H1 (cell line): ENCODE data around the gene LTBP3. TPM values are rescaled to one million over a fixed set of nuclear protein-coding genes. Genes with fewer than 3 reads are reported as not detected.

Experiments used
- CTCF ChIA-PET: fragments of 300-600 bp; sonication (Branson Sonifier 250); formaldehyde crosslinking; loops from one replicate; lab custom pipeline; 2021; ENCODE audit not compliant: partially characterized antibody; lab: Charles Lee
- POLR2A ChIA-PET: fragments of 300-600 bp; sonication (Branson Sonifier 250); formaldehyde crosslinking; loops from one replicate; lab custom pipeline; 2021; ENCODE audit warnings: inconsistent platforms; ENCODE audit not compliant: partially characterized antibody; lab: Charles Lee
- DNase-seq, 2 experiments: peaks; one replicate each; pipeline versions ENCODE4 v3.0.0 to v3.0.0-alpha.2; 2010 to 2022; ENCODE audit warnings: low spot score in 2 of 2, low read depth in 1 of 2, mixed read lengths in 1 of 2
- FAIRE-seq: peaks from 2 replicates; lab custom pipeline; 2011; peaks lifted over from hg19 to GRCh38; lab: Jason Lieb, UNC
- H2AFZ ChIP-seq: 2 replicates; pipeline ENCODE4 v1.8.1; 2012; ENCODE audit warnings: low read length, inconsistent platforms
- H2AK5ac ChIP-seq: 2 replicates; pipeline ENCODE4 v1.6.1; 2013; ENCODE audit warnings: low read depth, low read length
- H2BK120ac ChIP-seq: replicated peaks from 2 replicates; pipeline ENCODE3; 2013; ENCODE audit warnings: low read depth, low read length, inconsistent platforms
- H2BK12ac ChIP-seq: 2 replicates; pipeline ENCODE4 v1.6.1; 2013; ENCODE audit warnings: low read depth, low read length
- H2BK15ac ChIP-seq: 2 replicates; pipeline ENCODE4 v1.6.1; 2013; ENCODE audit warnings: low read length
- H2BK20ac ChIP-seq: 2 replicates; pipeline ENCODE4 v1.6.1; 2013; ENCODE audit warnings: low read length
- H2BK5ac ChIP-seq: 2 replicates; pipeline ENCODE4 v1.6.1; 2013; ENCODE audit warnings: low read depth, low read length
- H3K14ac ChIP-seq: 2 replicates; pipeline ENCODE4 v1.6.1; 2013; ENCODE audit warnings: inconsistent platforms; ENCODE audit not compliant: insufficient read length
- H3K18ac ChIP-seq: 2 replicates; pipeline ENCODE4 v1.6.1; 2013; ENCODE audit warnings: low read length; ENCODE audit errors: extremely low read depth
- H3K23ac ChIP-seq: 2 replicates; pipeline ENCODE4 v1.6.1; 2013; ENCODE audit warnings: inconsistent platforms; ENCODE audit not compliant: insufficient read length
- H3K23me2 ChIP-seq: 2 replicates; pipeline ENCODE4 v1.6.1; 2013; ENCODE audit warnings: low read depth, low read length
- H3K27ac ChIP-seq: 2 replicates; pipeline ENCODE4 v1.6.1; 2011; ENCODE audit warnings: low read depth, low read length, inconsistent platforms
- H3K27me3 ChIP-seq, 4 experiments: replicated peaks in 1 of 4; 1 replicate in 1 of 4; 2 replicates in 3 of 4; pipeline versions ENCODE4 v1.6.1 to v1.8.1; 2011 to 2013; ENCODE audit warnings: low read length in 3 of 4, mild to moderate bottlenecking in 3 of 4, inconsistent platforms in 2 of 4, mixed read lengths in 2 of 4, moderate library complexity in 1 of 4; ENCODE audit not compliant: control insufficient read depth in 3 of 4, insufficient read depth in 3 of 4; ENCODE audit errors: extremely low read depth in 1 of 4
- H3K36me3 ChIP-seq, 4 experiments: 2 replicates each; pipeline versions ENCODE4 v1.6.1 to v1.8.1; 2011 to 2013; ENCODE audit warnings: mild to moderate bottlenecking in 4 of 4, low read length in 3 of 4, moderate library complexity in 2 of 4, control low read depth in 1 of 4, inconsistent platforms in 1 of 4; ENCODE audit not compliant: insufficient read depth in 4 of 4, control insufficient read depth in 2 of 4
- H3K4ac ChIP-seq: replicated peaks from 2 replicates; pipeline ENCODE3; 2013; ENCODE audit warnings: low read length, low read depth, mixed read lengths, inconsistent platforms; ENCODE audit not compliant: insufficient read length
- H3K4me1 ChIP-seq, 4 experiments: replicated peaks in 1 of 4; 1 replicate in 1 of 4; 2 replicates in 3 of 4; pipeline versions ENCODE4 v1.6.1 to v1.8.1; 2011 to 2013; ENCODE audit warnings: low read length in 3 of 4, inconsistent platforms in 2 of 4, mixed read lengths in 1 of 4; ENCODE audit not compliant: insufficient read depth in 4 of 4, control insufficient read depth in 3 of 4
- H3K4me2 ChIP-seq, 2 experiments: 2 replicates each; pipeline versions ENCODE4 v1.6.1 to v1.8.1; 2011 to 2013; ENCODE audit warnings: low read depth in 2 of 2, low read length in 2 of 2, control low read depth in 1 of 2, inconsistent platforms in 1 of 2, mild to moderate bottlenecking in 1 of 2; ENCODE audit not compliant: insufficient read depth in 1 of 2
- H3K4me3 ChIP-seq, 4 experiments: fragments of 200-600, 300-600 bp in 1 of 4; sonication (generic), shearing (Covaris generic), sonication (Bioruptor Twin) in 1 of 4; 2 replicates each; pipeline versions ENCODE4 v1.5.1 to v1.8.1; 2011 to 2016; ENCODE audit warnings: low read length in 4 of 4, low read depth in 3 of 4, control low read depth in 2 of 4, inconsistent platforms in 2 of 4, mild to moderate bottlenecking in 2 of 4, mixed read lengths in 1 of 4, moderate library complexity in 1 of 4; ENCODE audit not compliant: insufficient read depth in 2 of 4; ENCODE audit errors: extremely low read depth in 1 of 4
- H3K56ac ChIP-seq: replicated peaks from 2 replicates; pipeline ENCODE3; 2013; ENCODE audit warnings: low read depth, mild to moderate bottlenecking, mixed read lengths, low read length, inconsistent platforms; ENCODE audit not compliant: insufficient read length
- H3K79me1 ChIP-seq: 2 replicates; pipeline ENCODE4 v1.6.1; 2013; ENCODE audit warnings: low read depth, low read length, control low read depth
- H3K79me2 ChIP-seq, 2 experiments: 2 replicates each; pipeline versions ENCODE4 v1.6.1 to v1.8.1; 2012 to 2013; ENCODE audit warnings: low read length in 2 of 2, mild to moderate bottlenecking in 2 of 2, inconsistent platforms in 1 of 2; ENCODE audit not compliant: insufficient read depth in 2 of 2, control insufficient read depth in 1 of 2
- H3K9ac ChIP-seq, 4 experiments: replicated peaks in 1 of 4; 1 replicate in 1 of 4; 2 replicates in 3 of 4; pipeline versions ENCODE4 v1.6.1 to v1.8.1; 2011 to 2013; ENCODE audit warnings: low read depth in 3 of 4, low read length in 3 of 4, control low read depth in 2 of 4, mild to moderate bottlenecking in 2 of 4, moderate library complexity in 2 of 4, inconsistent platforms in 1 of 4; ENCODE audit errors: extremely low read depth in 1 of 4
- H3K9me3 ChIP-seq, 2 experiments: 2 replicates each; pipeline versions ENCODE4 v1.6.1 to v1.8.1; 2012 to 2013; ENCODE audit warnings: mild to moderate bottlenecking in 2 of 2, moderate library complexity in 2 of 2, control low read depth in 1 of 2, inconsistent platforms in 1 of 2, low read depth in 1 of 2, low read length in 1 of 2, mixed read lengths in 1 of 2; ENCODE audit not compliant: insufficient read depth in 2 of 2
- H4K20me1 ChIP-seq, 2 experiments: replicated peaks in 1 of 2; 2 replicates each; pipeline versions ENCODE3 to v1.8.1; 2011 to 2013; ENCODE audit warnings: inconsistent platforms in 2 of 2, low read length in 2 of 2, mild to moderate bottlenecking in 1 of 2; ENCODE audit not compliant: insufficient read depth in 2 of 2, control insufficient read depth in 1 of 2
- H4K5ac ChIP-seq: 2 replicates; pipeline ENCODE4 v1.6.1; 2013; ENCODE audit warnings: low read length, low read depth, mixed read lengths, inconsistent platforms; ENCODE audit not compliant: insufficient read length
- H4K8ac ChIP-seq: 2 replicates; pipeline ENCODE4 v1.8.0; 2013; ENCODE audit warnings: mild to moderate bottlenecking, moderate library complexity, low read length, inconsistent platforms; ENCODE audit not compliant: insufficient read depth; ENCODE audit errors: extremely low read depth
- H4K91ac ChIP-seq: replicated peaks from 2 replicates; pipeline ENCODE3; 2013; ENCODE audit warnings: low read length, mixed read lengths, inconsistent platforms; ENCODE audit not compliant: insufficient read length
- BACH1 ChIP-seq: IDR thresholded peaks from 2 replicates; pipeline ENCODE4 v1.6.1; 2012; ENCODE audit warnings: low read length, improper control_type of control experiment
- EP300 ChIP-seq, 2 experiments: IDR thresholded peaks; 1 replicate in 1 of 2; 2 replicates in 1 of 2; pipeline ENCODE4 v1.6.1; 2011 to 2012; ENCODE audit warnings: low read depth in 2 of 2, low read length in 2 of 2, mild to moderate bottlenecking in 2 of 2, borderline replicate concordance in 1 of 2, inconsistent platforms in 1 of 2, moderate library complexity in 1 of 2
- EZH2 ChIP-seq: fragments of 200-600 bp; sonication (generic); IDR thresholded peaks from 2 replicates; pipeline ENCODE4 v1.7.1; 2012; ENCODE audit warnings: low read depth, mild to moderate bottlenecking, moderate library complexity, low read length, inconsistent platforms; ENCODE audit not compliant: severe bottlenecking
- GTF2F1 ChIP-seq: IDR thresholded peaks from 2 replicates; pipeline ENCODE4 v1.6.1; 2012; ENCODE audit warnings: low read depth, low read length, improper control_type of control experiment, borderline replicate concordance
- HDAC2 ChIP-seq, 2 experiments: fragments of 300-600 bp in 1 of 2; sonication (generic) in 1 of 2; IDR thresholded peaks; 2 replicates each; pipeline ENCODE4 v1.6.1; 2011 to 2012; ENCODE audit warnings: low read depth in 2 of 2, low read length in 2 of 2, mild to moderate bottlenecking in 2 of 2, moderate library complexity in 2 of 2, borderline replicate concordance in 1 of 2, inconsistent platforms in 1 of 2
- MAX ChIP-seq: IDR thresholded peaks from 2 replicates; pipeline ENCODE4 v1.6.1; 2012; ENCODE audit warnings: inconsistent platforms
- POLR2A ChIP-seq, 2 experiments: IDR thresholded peaks; 1 replicate in 1 of 2; 2 replicates in 1 of 2; pipeline ENCODE4 v1.6.1; 2011; ENCODE audit warnings: low read depth in 2 of 2, low read length in 2 of 2, mild to moderate bottlenecking in 2 of 2; ENCODE audit errors: control extremely low read depth in 1 of 2
- SIN3A ChIP-seq, 2 experiments: IDR thresholded peaks in 1 of 2; conservative IDR thresholded peaks in 1 of 2; 2 replicates each; pipeline ENCODE4 v1.6.1; 2011 to 2012; ENCODE audit warnings: low read length in 2 of 2, improper control_type of control experiment in 1 of 2, low read depth in 1 of 2, mild to moderate bottlenecking in 1 of 2
- SUZ12 ChIP-seq: fragments of 200-600 bp; sonication (generic); IDR thresholded peaks from 2 replicates; pipeline ENCODE4 v1.6.1; 2012; ENCODE audit warnings: mild to moderate bottlenecking, inconsistent platforms, low read length, moderate library complexity, mixed read lengths
- TAF7 ChIP-seq: optimal IDR thresholded peaks from 2 replicates; pipeline ENCODE3; 2011; ENCODE audit warnings: low read depth, mild to moderate bottlenecking, inconsistent platforms, low read length, moderate library complexity, borderline replicate concordance
- WGBS, 2 experiments: shearing (Covaris generic) in 1 of 2; methylation state at CpG; one replicate each; pipeline versions ENCODE4 v1.1.6 to v1.1.7; 2013 to 2015; ENCODE audit warnings: low lambda C conversion rate in 2 of 2, mixed read lengths in 2 of 2, inconsistent platforms in 1 of 2, low coverage in 1 of 2, missing lambda C conversion rate in 1 of 2; ENCODE audit not compliant: insufficient replicate concordance in 2 of 2, insufficient coverage in 1 of 2, insufficient read length in 1 of 2; ENCODE audit errors: extremely low coverage in 1 of 2, missing lambda C conversion rate in 1 of 2; 5-methylcytosine and 5-hydroxymethylcytosine counted together
- polyA plus RNA-seq, 7 experiments: library from polyadenylated mRNA; depleted of rRNA in 3 of 7; stranded (reverse) in 5 of 7; unstranded in 2 of 7; fragments of >200 nt in 5 of 7; fragments of 200-250 nt in 2 of 7; gene quantifications; 1 replicate in 5 of 7; 2 replicates in 1 of 7; 4 replicates in 1 of 7; pipeline versions ENCODE4 v1.2.1 to v1.2.3, GENCODE V29; 2011 to 2013; ENCODE audit warnings: missing spikeins in 2 of 7, mixed read lengths in 2 of 7
- total RNA-seq: library from RNA; stranded (reverse); fragmentation: NEBNext Ultra II Directional; extraction: Animal tissue kit (Norgen Biotek cat#: 25700); gene quantifications from 2 replicates; pipeline ENCODE4 v1.2.1, GENCODE V29; 2021

The LTBP3 gene
- total and polyA plus RNA-seq, 2 of the 8 experiments (the other 6 are each of a cell fraction or from before 2014, with no cell fraction given): 12.8 to 17.8 TPM

- no peak overlapping the region for H2BK15ac ChIP-seq
- H2AFZ ChIP-seq: no peak overlapping the region
- H2BK12ac ChIP-seq: peak overlapping the region; percentile 27; the same call in 1 of the 2 replicates
- H3K79me2 ChIP-seq: no peaks in the 10 kb centered on the region
- H3K9ac ChIP-seq: no peak overlapping the region
- H2AK5ac ChIP-seq: no peak overlapping the region
- no peak overlapping the region for H3K18ac ChIP-seq
- no peak overlapping the region for H4K5ac ChIP-seq
- H4K91ac ChIP-seq: no peak overlapping the region
- ChIA-PET CTCF (interaction anchor here (0.6 to 10.5 kb wide), 10 partner anchors 9 to 232 kb away, joined by 3 to 284 read pairs (median 4); partner anchors contain the start of genes FAM89B, LTBP3 and ZNRD2), POLR2A (interaction anchor here (1.0 to 1.6 kb wide), 4 partner anchors 7 to 18 kb away, joined by 3 to 5 read pairs (median 4); no protein-coding TSS in a partner anchor)
- H3K27ac ChIP-seq: no peak overlapping the region
- no peak overlapping the region for H3K56ac ChIP-seq
- no peak for FAIRE-seq
- WGBS, 2 experiments: 45% methylated on average over 25 of the region's 52 CpGs; no CpG with 5 or more reads in 1 of the 2 experiments
- H3K36me3 ChIP-seq: no peaks in the 10 kb centered on the region
- H3K23ac ChIP-seq: no peak overlapping the region
- peaks cover 7% of the 10 kb centered on the region; the same call in 1 of the 2 replicates for H3K23me2 ChIP-seq
- H3K79me1 ChIP-seq: no peaks in the 10 kb centered on the region
- H2BK5ac ChIP-seq: no peak overlapping the region
- H2BK20ac ChIP-seq: no peak overlapping the region
- H3K14ac ChIP-seq: no peak overlapping the region
- peak in 1 of 2 experiments; percentile 72 for DNase-seq
- peak overlapping the region; percentile 57 to 93 for H3K4me2 ChIP-seq
- no peak overlapping the region for H2BK120ac ChIP-seq
- no peaks in the 10 kb centered on the region for H3K9me3 ChIP-seq
- no peak overlapping the region for H3K4ac ChIP-seq
- peaks cover 0 to 9% of the 10 kb centered on the region in 2 experiments for H4K20me1 ChIP-seq
- H3K27me3 ChIP-seq: peaks cover 4 to 46% (median 36%) of the 10 kb centered on the region in 4 experiments; a peak in 6 of 7 replicates
- peak overlapping the region; percentile 83; the same call in 1 of the 2 replicates for H4K8ac ChIP-seq
- H3K4me3 ChIP-seq: peak overlapping the region in 1 of 4 experiments; percentile 42; a peak in 2 of 8 replicates
- H3K4me1 ChIP-seq: peaks cover 0 to 11% (median 8%) of the 10 kb centered on the region in 4 experiments; a peak in 5 of 7 replicates
- TF ChIP-seq MAX: 0 out of 2 replicates have a peak, but pooled peaks have one; percentile 32
- TF ChIP-seq GTF2F1: no peak
- peak; percentile 56 for TF ChIP-seq BACH1
- TF ChIP-seq SUZ12: peak; percentile 6; the same call in 1 of the 2 replicates
- TF ChIP-seq SIN3A (conservative IDR thresholded peaks at IDR 0.05 in 1 of 2, IDR thresholded peaks at IDR 0.05 in 1 of 2; ENCODE audit: low read depth in 1 of 2, low read length in 2 of 2): no peak
- TF ChIP-seq EP300 (IDR thresholded peaks at IDR 0.05; ENCODE audit: borderline replicate concordance in 1 of 2, low read depth in 2 of 2, low read length in 2 of 2): no peak
- TF ChIP-seq TAF7: no peak
- no peak for TF ChIP-seq EZH2
- TF ChIP-seq HDAC2 (IDR thresholded peaks at IDR 0.05; ENCODE audit: borderline replicate concordance in 1 of 2, low read depth in 2 of 2, low read length in 2 of 2): 0 out of 4 replicates have a peak, but pooled peaks of 1 of the 2 experiments have one; percentile 20
- no peak for TF ChIP-seq POLR2A (IDR thresholded peaks at IDR 0.05; ENCODE audit: control extremely low read depth in 1 of 2, low read depth in 2 of 2, low read length in 2 of 2)
Measured at GRCh38 chr11:65547446-65548125, 10.6 kb downstream of the LTBP3 start.
